ENCODE measurements around the gene PHACTR3.

Gene PHACTR3

GRCh38 chr20:59629141-59630045, 25.1 kb downstream of the PHACTR3 start:
- Histone ChIP-seq H3K36me3 (ENCODE audit: control insufficient read depth in 1 of 2, insufficient read depth in 2 of 2, low read length in 2 of 2) (no peaks in the 10 kb centered on the region), H3K4me1 (ENCODE audit: control insufficient read depth in 1 of 2, insufficient read depth in 2 of 2, low read length in 2 of 2) (peaks cover 3 to 4% of the 10 kb centered on the region in 2 donors), H3K9ac (ENCODE audit: low read depth in 1 of 2, low read length in 2 of 2) (no peak overlapping the region), H3K27ac (ENCODE audit: low read depth, low read length) (no peak overlapping the region), H3K9me3 (ENCODE audit: control insufficient read depth in 1 of 2, low read length in 2 of 2) (peaks cover 0 to 3% of the 10 kb centered on the region in 2 donors), H3K4me3 (ENCODE audit: low read depth in 1 of 2, low read length in 2 of 2) (no peak overlapping the region), H3K27me3 (ENCODE audit: control insufficient read depth in 1 of 2, insufficient read depth in 2 of 2, low read length in 2 of 2) (no peaks in the 10 kb centered on the region)

- Histone ChIP-seq H3K9me3 (ENCODE audit: control insufficient read depth in 1 of 2, low read length in 2 of 2) (peaks cover 0 to 3% of the 10 kb centered on the region in 2 donors), H3K27me3 (ENCODE audit: control insufficient read depth in 1 of 2, insufficient read depth in 2 of 2, low read length in 2 of 2) (no peaks in the 10 kb centered on the region), H3K36me3 (ENCODE audit: control insufficient read depth in 1 of 2, insufficient read depth in 2 of 2, low read length in 2 of 2) (no peaks in the 10 kb centered on the region), H3K4me3 (ENCODE audit: low read depth in 1 of 2, low read length in 2 of 2) (no peak overlapping the region), H3K9ac (ENCODE audit: low read depth in 1 of 2, low read length in 2 of 2) (no peak overlapping the region), H3K27ac (ENCODE audit: low read depth, low read length) (no peak overlapping the region), H3K4me1 (ENCODE audit: control insufficient read depth in 1 of 2, insufficient read depth in 2 of 2, low read length in 2 of 2) (peaks cover 3 to 4% of the 10 kb centered on the region in 2 donors)
Observed at GRCh38 chr20:59630526-59630925, 26.2 kb downstream of the PHACTR3 start.

DNA sequence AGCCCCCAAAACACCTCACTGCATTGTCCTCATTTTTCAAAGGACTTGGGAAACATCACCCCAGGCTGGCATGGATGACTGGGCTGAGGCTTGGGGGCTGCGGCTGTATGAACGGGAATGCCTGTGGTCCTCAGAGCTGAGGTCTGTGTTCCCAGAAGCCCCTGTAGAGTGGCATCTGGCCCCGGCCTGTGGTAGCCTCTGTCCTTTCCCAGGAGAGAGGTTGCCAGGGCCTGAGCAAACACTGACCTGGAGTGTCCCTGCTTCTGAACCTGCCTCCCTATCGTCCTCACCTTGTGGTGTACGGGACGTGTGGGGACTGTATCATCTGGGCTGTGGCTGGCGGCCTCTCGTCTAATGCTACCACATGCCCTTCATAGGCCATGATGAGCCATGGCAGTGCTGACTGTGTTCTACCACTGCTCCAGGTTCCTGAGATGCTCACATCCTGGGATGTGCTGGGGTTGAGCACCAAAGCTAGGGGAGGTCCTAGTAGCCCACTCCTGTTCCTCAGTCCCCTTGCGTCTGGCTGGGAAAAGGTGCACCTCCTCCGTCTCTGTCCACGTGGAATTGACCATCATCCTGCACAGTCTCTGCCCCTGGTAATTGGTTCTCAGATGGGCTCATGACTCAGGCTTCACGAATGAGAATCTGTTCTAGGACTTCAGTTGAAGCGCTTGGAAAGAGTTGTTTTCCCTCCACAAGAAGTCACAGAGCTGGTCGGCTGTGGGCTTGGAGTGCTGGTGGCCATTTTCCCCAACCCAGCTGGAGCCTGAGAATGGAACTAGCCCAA, 27.6 kb downstream of the PHACTR3 start:
- Histone ChIP-seq H3K4me3 (ENCODE audit: low read depth in 1 of 2, low read length in 2 of 2) (no peak overlapping the region), H3K4me1 (ENCODE audit: control insufficient read depth in 1 of 2, insufficient read depth in 2 of 2, low read length in 2 of 2) (peaks cover 4 to 15% of the 10 kb centered on the region in 2 donors), H3K27me3 (ENCODE audit: control insufficient read depth in 1 of 2, insufficient read depth in 2 of 2, low read length in 2 of 2) (no peaks in the 10 kb centered on the region), H3K27ac (ENCODE audit: low read depth, low read length) (no peak overlapping the region), H3K36me3 (ENCODE audit: control insufficient read depth in 1 of 2, insufficient read depth in 2 of 2, low read length in 2 of 2) (no peaks in the 10 kb centered on the region), H3K9me3 (ENCODE audit: control insufficient read depth in 1 of 2, low read length in 2 of 2) (no peaks in the 10 kb centered on the region), H3K9ac (ENCODE audit: low read depth in 1 of 2, low read length in 2 of 2) (no peak overlapping the region)

GRCh38 chr20:59632541-59633113, 28.3 kb downstream of the PHACTR3 start:
- Histone ChIP-seq H3K27ac (ENCODE audit: low read depth, low read length) (no peak overlapping the region), H3K9ac (ENCODE audit: low read depth in 1 of 2, low read length in 2 of 2) (no peak overlapping the region), H3K4me1 (ENCODE audit: control insufficient read depth in 1 of 2, insufficient read depth in 2 of 2, low read length in 2 of 2) (peaks cover 4 to 19% of the 10 kb centered on the region in 2 donors), H3K27me3 (ENCODE audit: control insufficient read depth in 1 of 2, insufficient read depth in 2 of 2, low read length in 2 of 2) (no peaks in the 10 kb centered on the region), H3K4me3 (ENCODE audit: low read depth in 1 of 2, low read length in 2 of 2) (no peak overlapping the region), H3K9me3 (ENCODE audit: control insufficient read depth in 1 of 2, low read length in 2 of 2) (no peaks in the 10 kb centered on the region), H3K36me3 (ENCODE audit: control insufficient read depth in 1 of 2, insufficient read depth in 2 of 2, low read length in 2 of 2) (no peaks in the 10 kb centered on the region)

GRCh38 chr20:59633656-59634251, 29.4 kb downstream of the PHACTR3 start:
- Histone ChIP-seq H3K9me3 (ENCODE audit: control insufficient read depth in 1 of 2, low read length in 2 of 2) (no peaks in the 10 kb centered on the region), H3K9ac (ENCODE audit: low read depth in 1 of 2, low read length in 2 of 2) (no peak overlapping the region), H3K27me3 (ENCODE audit: control insufficient read depth in 1 of 2, insufficient read depth in 2 of 2, low read length in 2 of 2) (no peaks in the 10 kb centered on the region), H3K27ac (ENCODE audit: low read depth, low read length) (no peak overlapping the region), H3K4me3 (ENCODE audit: low read depth in 1 of 2, low read length in 2 of 2) (peak overlapping the region in 1 of 2 donors; percentile 37), H3K4me1 (ENCODE audit: control insufficient read depth in 1 of 2, insufficient read depth in 2 of 2, low read length in 2 of 2) (peaks cover 4 to 19% of the 10 kb centered on the region in 2 donors), H3K36me3 (ENCODE audit: control insufficient read depth in 1 of 2, insufficient read depth in 2 of 2, low read length in 2 of 2) (no peaks in the 10 kb centered on the region)

- H3K36me3 ChIP-seq (ENCODE audit: control insufficient read depth in 1 of 2, insufficient read depth in 2 of 2, low read length in 2 of 2), result no peaks in the 10 kb centered on the region
- H3K4me1 ChIP-seq (ENCODE audit: control insufficient read depth in 1 of 2, insufficient read depth in 2 of 2, low read length in 2 of 2), result peaks cover 4 to 19% of the 10 kb centered on the region in 2 donors
- H3K27me3 ChIP-seq (ENCODE audit: control insufficient read depth in 1 of 2, insufficient read depth in 2 of 2, low read length in 2 of 2), result no peaks in the 10 kb centered on the region
- no peak overlapping the region for H3K9ac ChIP-seq (ENCODE audit: low read depth in 1 of 2, low read length in 2 of 2)
- H3K27ac ChIP-seq (ENCODE audit: low read depth, low read length), result no peak overlapping the region
- no peaks in the 10 kb centered on the region for H3K9me3 ChIP-seq (ENCODE audit: control insufficient read depth in 1 of 2, low read length in 2 of 2)
- no peak overlapping the region for H3K4me3 ChIP-seq (ENCODE audit: low read depth in 1 of 2, low read length in 2 of 2)
Observed at GRCh38 chr20:59634435-59635005, 30.2 kb downstream of the PHACTR3 start.

DNA sequence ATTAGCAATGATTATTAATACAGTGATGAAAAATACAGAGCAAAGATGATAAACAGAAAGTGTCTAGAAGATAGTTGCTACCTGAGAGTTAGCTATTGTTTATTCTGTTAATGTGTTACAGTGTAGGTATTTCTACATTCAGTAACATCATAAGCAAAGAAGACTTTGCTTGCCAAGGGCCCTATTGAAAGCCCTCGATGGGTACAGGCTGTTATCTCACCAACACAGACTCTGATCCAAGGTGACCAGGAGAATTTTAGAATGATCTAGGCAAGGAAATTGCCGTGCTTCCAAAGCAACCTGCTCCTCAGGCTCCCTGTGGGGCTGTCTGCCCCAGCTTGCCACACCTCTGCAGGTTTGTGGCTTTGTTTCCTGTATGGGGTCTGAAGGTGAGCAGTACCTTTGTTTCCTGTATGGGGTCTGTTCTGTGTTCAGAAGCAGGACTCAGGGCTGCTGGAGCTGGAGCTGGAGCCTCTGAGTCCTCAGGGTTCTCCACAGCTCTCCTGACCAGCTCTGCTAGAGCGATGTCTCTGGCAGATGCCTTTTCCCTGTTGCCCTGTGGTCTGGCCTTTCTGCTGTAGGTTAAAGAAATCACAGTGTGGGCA, 32.5 kb downstream of the PHACTR3 start:
- no peak overlapping the region for H3K4me3 ChIP-seq (ENCODE audit: low read depth in 1 of 2, low read length in 2 of 2)
- H3K9me3 ChIP-seq (ENCODE audit: control insufficient read depth in 1 of 2, low read length in 2 of 2), result no peaks in the 10 kb centered on the region
- no peak overlapping the region for H3K9ac ChIP-seq (ENCODE audit: low read depth in 1 of 2, low read length in 2 of 2)

GRCh38 chr20:59640267-59640666, 35.9 kb downstream of the PHACTR3 start:
- Histone ChIP-seq H3K27me3 (ENCODE audit: control insufficient read depth in 1 of 2, insufficient read depth in 2 of 2, low read length in 2 of 2) (no peaks in the 10 kb centered on the region), H3K9ac (ENCODE audit: low read depth in 1 of 2, low read length in 2 of 2) (no peak overlapping the region), H3K36me3 (ENCODE audit: control insufficient read depth in 1 of 2, insufficient read depth in 2 of 2, low read length in 2 of 2) (no peaks in the 10 kb centered on the region), H3K4me1 (ENCODE audit: control insufficient read depth in 1 of 2, insufficient read depth in 2 of 2, low read length in 2 of 2) (peaks cover 0 to 16% of the 10 kb centered on the region in 2 donors), H3K4me3 (ENCODE audit: low read depth in 1 of 2, low read length in 2 of 2) (no peak overlapping the region), H3K9me3 (ENCODE audit: control insufficient read depth in 1 of 2, low read length in 2 of 2) (no peaks in the 10 kb centered on the region), H3K27ac (ENCODE audit: low read depth, low read length) (no peak overlapping the region)

More for the DNA sequence above, 32.5 kb downstream of the PHACTR3 start:
- Histone ChIP-seq H3K36me3 (ENCODE audit: control insufficient read depth in 1 of 2, insufficient read depth in 2 of 2, low read length in 2 of 2) (no peaks in the 10 kb centered on the region), H3K27me3 (ENCODE audit: control insufficient read depth in 1 of 2, insufficient read depth in 2 of 2, low read length in 2 of 2) (no peaks in the 10 kb centered on the region), H3K4me1 (ENCODE audit: control insufficient read depth in 1 of 2, insufficient read depth in 2 of 2, low read length in 2 of 2) (peaks cover 4 to 19% of the 10 kb centered on the region in 2 donors), H3K27ac (ENCODE audit: low read depth, low read length) (no peak overlapping the region)

DNA sequence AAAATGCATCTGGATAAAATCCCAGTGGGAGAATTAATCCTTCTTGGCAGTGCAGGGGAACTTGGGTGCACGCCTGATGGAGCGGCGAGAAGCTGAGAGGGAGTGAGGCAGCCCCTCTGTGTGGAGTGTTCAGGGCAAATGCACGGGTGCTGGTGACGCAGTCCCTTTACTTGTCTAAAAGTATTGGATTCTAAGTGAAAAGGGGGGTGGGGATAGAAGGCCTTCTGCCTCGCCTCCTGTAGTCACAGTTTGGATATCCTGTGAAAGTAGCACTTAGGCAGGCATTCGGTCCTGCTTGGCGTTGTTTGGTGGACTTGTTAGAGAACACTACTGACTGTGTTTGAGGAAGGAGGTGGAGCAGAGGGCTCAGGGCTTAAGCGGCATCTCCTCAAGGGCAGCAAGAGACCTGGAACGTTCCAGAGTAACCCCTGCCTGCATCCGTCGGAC, 39.3 kb downstream of the PHACTR3 start:
- Histone ChIP-seq H3K9ac (ENCODE audit: low read depth in 1 of 2, low read length in 2 of 2) (no peak overlapping the region), H3K4me3 (ENCODE audit: low read depth in 1 of 2, low read length in 2 of 2) (no peak overlapping the region), H3K36me3 (ENCODE audit: control insufficient read depth in 1 of 2, insufficient read depth in 2 of 2, low read length in 2 of 2) (no peaks in the 10 kb centered on the region), H3K27ac (ENCODE audit: low read depth, low read length) (no peak overlapping the region), H3K4me1 (ENCODE audit: control insufficient read depth in 1 of 2, insufficient read depth in 2 of 2, low read length in 2 of 2) (no peaks in the 10 kb centered on the region), H3K27me3 (ENCODE audit: control insufficient read depth in 1 of 2, insufficient read depth in 2 of 2, low read length in 2 of 2) (no peaks in the 10 kb centered on the region), H3K9me3 (ENCODE audit: control insufficient read depth in 1 of 2, low read length in 2 of 2) (no peaks in the 10 kb centered on the region)
